SK-N-SH (cell line): Measurements from ENCODE around the gene GTPBP4. TPM values are rescaled to one million over a fixed set of nuclear protein-coding genes. Genes with fewer than 3 reads are reported as not detected.

ENCODE experiments used
- CTCF ChIA-PET: fragments of 300-600, 350-600 bp; formaldehyde crosslinking; extraction: SDS; loops from one replicate; lab custom pipeline; 2021; lab: Yijun Ruan, JAX
- POLR2A ChIA-PET: fragments of 350-600 bp; sonication (Branson Sonifier 250); formaldehyde crosslinking; extraction: SDS; loops from one replicate; lab custom pipeline; 2020; ENCODE audit warnings: antibody characterized with exemption, inconsistent platforms; lab: Yijun Ruan, JAX
- DNase-seq: peaks from one replicate; pipeline ENCODE4 v3.0.0; 2012
- H2AFZ ChIP-seq: fragments of 200-600 bp; sonication (generic); 2 replicates; pipeline ENCODE4 v1.8.1; 2016; ENCODE audit warnings: antibody characterized with exemption, mild to moderate bottlenecking, low read depth
- H3F3A ChIP-seq: fragments of 200-600 bp; sonication (generic); replicated peaks from 2 replicates; pipeline ENCODE3; 2016; ENCODE audit warnings: antibody characterized with exemption, mild to moderate bottlenecking; ENCODE audit not compliant: insufficient read depth
- H3K27ac ChIP-seq, 2 experiments: fragments of 200-500 bp in 1 of 2; fragments of 200-600 bp in 1 of 2; sonication (Bioruptor generic) in 1 of 2; sonication (generic), shearing (Covaris generic) in 1 of 2; 2 replicates each; pipeline versions ENCODE4 v1.5.1 to v1.6.1; 2014 to 2016; ENCODE audit warnings: low read depth in 2 of 2, inconsistent platforms in 1 of 2, low read length in 1 of 2, mild to moderate bottlenecking in 1 of 2, mixed read lengths in 1 of 2
- H3K27me3 ChIP-seq: fragments of 200-600 bp; sonication (generic), shearing (Covaris generic); 2 replicates; pipeline ENCODE4 v1.6.1; 2016; ENCODE audit warnings: mixed run types; ENCODE audit not compliant: insufficient read depth
- H3K36me3 ChIP-seq, 2 experiments: fragments of 200-500 bp in 1 of 2; fragments of 200-600 bp in 1 of 2; sonication (Bioruptor generic) in 1 of 2; sonication (generic) in 1 of 2; replicated peaks in 1 of 2; 2 replicates each; pipeline versions ENCODE3 to v1.5.1; 2014 to 2016; ENCODE audit warnings: low read length in 1 of 2, mild to moderate bottlenecking in 1 of 2; ENCODE audit not compliant: insufficient read depth in 2 of 2, control insufficient read depth in 1 of 2
- H3K4me1 ChIP-seq, 2 experiments: fragments of 200-500 bp in 1 of 2; fragments of 200-600 bp in 1 of 2; sonication (Bioruptor generic) in 1 of 2; sonication (generic), shearing (Covaris generic) in 1 of 2; 2 replicates each; pipeline versions ENCODE4 v1.5.1 to v1.6.1; 2014 to 2016; ENCODE audit warnings: low read depth in 1 of 2, low read length in 1 of 2, mixed run types in 1 of 2; ENCODE audit not compliant: insufficient read depth in 2 of 2, control insufficient read depth in 1 of 2
- H3K4me2 ChIP-seq: fragments of 200-600 bp; sonication (generic), shearing (Covaris generic); 2 replicates; pipeline ENCODE4 v1.6.1; 2017; ENCODE audit warnings: mixed run types
- H3K4me3 ChIP-seq, 2 experiments: fragments of 200-500 bp in 1 of 2; fragments of 200-600 bp in 1 of 2; sonication (Bioruptor generic) in 1 of 2; sonication (generic), shearing (Covaris generic) in 1 of 2; 2 replicates each; pipeline versions ENCODE4 v1.5.1 to v1.8.1; 2014 to 2016; ENCODE audit warnings: low read depth in 2 of 2, inconsistent platforms in 1 of 2, low read length in 1 of 2, mild to moderate bottlenecking in 1 of 2, mixed read lengths in 1 of 2, moderate library complexity in 1 of 2
- H3K79me2 ChIP-seq: fragments of 200-600 bp; sonication (generic); 2 replicates; pipeline ENCODE4 v1.8.1; 2017; ENCODE audit warnings: mild to moderate bottlenecking; ENCODE audit not compliant: insufficient read depth
- H3K9ac ChIP-seq: fragments of 200-600 bp; sonication (generic); 2 replicates; pipeline ENCODE4 v1.6.1; 2017; ENCODE audit warnings: mixed run types
- H3K9me2 ChIP-seq: fragments of 200-600 bp; sonication (generic); 2 replicates; pipeline ENCODE4 v1.6.1; 2017; ENCODE audit warnings: mixed run types
- H3K9me3 ChIP-seq: fragments of 200-600 bp; sonication (generic); 2 replicates; pipeline ENCODE4 v1.6.1; 2017; ENCODE audit warnings: mixed run types, mild to moderate bottlenecking, moderate library complexity
- H4K20me1 ChIP-seq: fragments of 200-600 bp; sonication (generic); 2 replicates; pipeline ENCODE4 v1.6.1; 2017; ENCODE audit warnings: mild to moderate bottlenecking, mixed run types; ENCODE audit not compliant: insufficient read depth
- FOSL2 ChIP-seq: IDR thresholded peaks from 2 replicates; pipeline ENCODE4 v1.4.0; 2012; ENCODE audit warnings: low read depth, mild to moderate bottlenecking, moderate library complexity, borderline replicate concordance
- FOXJ3 ChIP-seq: sonication (generic); formaldehyde crosslinking; IDR thresholded peaks from 2 replicates; pipeline ENCODE4 v1.5.1; 2020; ENCODE audit warnings: mild to moderate bottlenecking, missing genetic modification reagents
- JUND ChIP-seq: IDR thresholded peaks from 2 replicates; pipeline ENCODE4 v1.4.0; 2012
- MXI1 ChIP-seq: IDR thresholded peaks from 2 replicates; pipeline ENCODE4 v1.6.1; 2012; ENCODE audit warnings: mild to moderate bottlenecking, low read depth, low read length, improper control_type of control experiment
- NRF1 ChIP-seq: IDR thresholded peaks from 2 replicates; pipeline ENCODE4 v1.6.1; 2012; ENCODE audit warnings: low read depth, mild to moderate bottlenecking, low read length
- POLR2AphosphoS5 ChIP-seq: IDR thresholded peaks from 2 replicates; pipeline ENCODE4 v1.6.1; 2012; ENCODE audit warnings: low read depth, low read length
- RAD21 ChIP-seq: IDR thresholded peaks from 2 replicates; pipeline ENCODE4 v1.6.1; 2012; ENCODE audit warnings: mild to moderate bottlenecking, low read length
- RXRA ChIP-seq: IDR thresholded peaks from 2 replicates; pipeline ENCODE4 v1.4.0; 2012; ENCODE audit warnings: low read depth, mild to moderate bottlenecking, borderline replicate concordance
- TCF12 ChIP-seq: IDR thresholded peaks from 2 replicates; pipeline ENCODE4 v1.4.0; 2012
- WGBS: methylation state at CpG from one replicate; pipeline ENCODE4 v1.1.6; 2017; ENCODE audit warnings: low lambda C conversion rate; 5-methylcytosine and 5-hydroxymethylcytosine counted together
- polyA plus RNA-seq, 3 experiments: library from polyadenylated mRNA; depleted of rRNA; stranded (reverse); fragments of >200 nt; gene quantifications; 2 replicates each; pipeline ENCODE4 v1.2.3, GENCODE V29; 2012
- TF ChIP-seq, protein P1 (sequence below): fragments of 200-600 bp; sonication (generic); IDR thresholded peaks from 2 replicates; pipeline ENCODE4 v1.6.1; 2017; ENCODE audit warnings: antibody characterized with exemption, mild to moderate bottlenecking, moderate library complexity
- TF ChIP-seq, protein P2 (sequence below): fragments of 150-350 bp; IDR thresholded peaks from 2 replicates; pipeline ENCODE4 v1.6.1; 2017; ENCODE audit warnings: antibody characterized with exemption, low read length, low read depth, borderline replicate concordance
- TF ChIP-seq, protein P3 (sequence below): fragments of 150-350 bp; IDR thresholded peaks from 2 replicates; pipeline ENCODE4 v1.6.1; 2016; ENCODE audit warnings: mild to moderate bottlenecking, low read depth, low read length
- TF ChIP-seq, protein P4 (sequence below): IDR thresholded peaks from 2 replicates; pipeline ENCODE4 v1.4.0; 2012; ENCODE audit warnings: low read depth
- TF ChIP-seq, protein P5 (sequence below): IDR thresholded peaks from 2 replicates; pipeline ENCODE4 v1.4.0; 2012; ENCODE audit warnings: low read depth, borderline replicate concordance

GTPBP4 gene
- polyA plus RNA-seq, 1 of the 3 experiments (the other 2 are of a cell fraction): 36.6 TPM

DNA sequence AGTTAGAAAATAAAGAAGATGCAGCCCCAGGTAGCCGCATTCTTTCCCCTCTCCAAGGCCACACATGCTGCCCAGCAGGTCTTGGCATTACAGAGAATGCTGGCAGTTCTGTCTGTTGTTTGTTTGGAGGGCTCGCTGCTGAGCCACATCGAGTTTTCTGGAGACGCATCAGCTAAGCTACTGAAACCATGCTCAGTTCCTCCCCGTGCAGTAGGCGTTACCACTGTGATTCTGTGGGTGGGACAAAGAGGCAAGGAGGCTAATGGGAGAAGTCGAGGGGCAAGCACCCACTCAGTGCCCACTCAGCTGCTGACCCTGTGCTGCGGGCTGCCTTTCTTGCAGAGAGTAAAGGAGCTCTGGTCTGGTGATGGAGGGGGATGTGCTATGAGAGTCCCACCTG lies 15.5 kb upstream of the GTPBP4 start:
- POLR2A ChIA-PET: interaction anchor here (2.0 kb wide), 1 partner anchor 15 kb away, joined by 6 read pairs; the partner anchor contains the start of gene GTPBP4
- Histone ChIP-seq H4K20me1 (no peaks in the 10 kb centered on the region), H3K9me2 (no peaks in the 10 kb centered on the region), H3K27ac (no peak overlapping the region), H3K9me3 (no peaks in the 10 kb centered on the region), H3F3A (no peaks in the 10 kb centered on the region), H3K79me2 (no peaks in the 10 kb centered on the region), H3K9ac (no peak overlapping the region), H3K36me3 (no peaks in the 10 kb centered on the region), H3K27me3 (no peaks in the 10 kb centered on the region), H3K4me2 (no peak overlapping the region), H2AFZ (no peak overlapping the region), H3K4me1 (peaks cover 0 to 21% of the 10 kb centered on the region in 2 experiments; a peak in 3 of 4 replicates), H3K4me3 (no peak overlapping the region)
- 87% methylated on average over 8 of the region's 8 CpGs for WGBS
- TF ChIP-seq, protein P1, sequence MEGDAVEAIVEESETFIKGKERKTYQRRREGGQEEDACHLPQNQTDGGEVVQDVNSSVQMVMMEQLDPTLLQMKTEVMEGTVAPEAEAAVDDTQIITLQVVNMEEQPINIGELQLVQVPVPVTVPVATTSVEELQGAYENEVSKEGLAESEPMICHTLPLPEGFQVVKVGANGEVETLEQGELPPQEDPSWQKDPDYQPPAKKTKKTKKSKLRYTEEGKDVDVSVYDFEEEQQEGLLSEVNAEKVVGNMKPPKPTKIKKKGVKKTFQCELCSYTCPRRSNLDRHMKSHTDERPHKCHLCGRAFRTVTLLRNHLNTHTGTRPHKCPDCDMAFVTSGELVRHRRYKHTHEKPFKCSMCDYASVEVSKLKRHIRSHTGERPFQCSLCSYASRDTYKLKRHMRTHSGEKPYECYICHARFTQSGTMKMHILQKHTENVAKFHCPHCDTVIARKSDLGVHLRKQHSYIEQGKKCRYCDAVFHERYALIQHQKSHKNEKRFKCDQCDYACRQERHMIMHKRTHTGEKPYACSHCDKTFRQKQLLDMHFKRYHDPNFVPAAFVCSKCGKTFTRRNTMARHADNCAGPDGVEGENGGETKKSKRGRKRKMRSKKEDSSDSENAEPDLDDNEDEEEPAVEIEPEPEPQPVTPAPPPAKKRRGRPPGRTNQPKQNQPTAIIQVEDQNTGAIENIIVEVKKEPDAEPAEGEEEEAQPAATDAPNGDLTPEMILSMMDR: no peak
- TF ChIP-seq MXI1: no peak
- TF ChIP-seq FOXJ3 (CRISPR knock-in tag): no peak
- TF ChIP-seq, protein P2, sequence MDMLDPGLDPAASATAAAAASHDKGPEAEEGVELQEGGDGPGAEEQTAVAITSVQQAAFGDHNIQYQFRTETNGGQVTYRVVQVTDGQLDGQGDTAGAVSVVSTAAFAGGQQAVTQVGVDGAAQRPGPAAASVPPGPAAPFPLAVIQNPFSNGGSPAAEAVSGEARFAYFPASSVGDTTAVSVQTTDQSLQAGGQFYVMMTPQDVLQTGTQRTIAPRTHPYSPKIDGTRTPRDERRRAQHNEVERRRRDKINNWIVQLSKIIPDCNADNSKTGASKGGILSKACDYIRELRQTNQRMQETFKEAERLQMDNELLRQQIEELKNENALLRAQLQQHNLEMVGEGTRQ: no peak
- TF ChIP-seq, protein P3, sequence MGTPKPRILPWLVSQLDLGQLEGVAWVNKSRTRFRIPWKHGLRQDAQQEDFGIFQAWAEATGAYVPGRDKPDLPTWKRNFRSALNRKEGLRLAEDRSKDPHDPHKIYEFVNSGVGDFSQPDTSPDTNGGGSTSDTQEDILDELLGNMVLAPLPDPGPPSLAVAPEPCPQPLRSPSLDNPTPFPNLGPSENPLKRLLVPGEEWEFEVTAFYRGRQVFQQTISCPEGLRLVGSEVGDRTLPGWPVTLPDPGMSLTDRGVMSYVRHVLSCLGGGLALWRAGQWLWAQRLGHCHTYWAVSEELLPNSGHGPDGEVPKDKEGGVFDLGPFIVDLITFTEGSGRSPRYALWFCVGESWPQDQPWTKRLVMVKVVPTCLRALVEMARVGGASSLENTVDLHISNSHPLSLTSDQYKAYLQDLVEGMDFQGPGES: no peak
- TF ChIP-seq RXRA: no peak
- no peak for TF ChIP-seq JUND
- no peak for DNase-seq
- CTCF ChIA-PET: interaction anchor here (0.8 to 1.6 kb wide), 3 partner anchors 11 to 15 kb away, joined by 4 read pairs; partner anchors contain the start of gene GTPBP4

DNA sequence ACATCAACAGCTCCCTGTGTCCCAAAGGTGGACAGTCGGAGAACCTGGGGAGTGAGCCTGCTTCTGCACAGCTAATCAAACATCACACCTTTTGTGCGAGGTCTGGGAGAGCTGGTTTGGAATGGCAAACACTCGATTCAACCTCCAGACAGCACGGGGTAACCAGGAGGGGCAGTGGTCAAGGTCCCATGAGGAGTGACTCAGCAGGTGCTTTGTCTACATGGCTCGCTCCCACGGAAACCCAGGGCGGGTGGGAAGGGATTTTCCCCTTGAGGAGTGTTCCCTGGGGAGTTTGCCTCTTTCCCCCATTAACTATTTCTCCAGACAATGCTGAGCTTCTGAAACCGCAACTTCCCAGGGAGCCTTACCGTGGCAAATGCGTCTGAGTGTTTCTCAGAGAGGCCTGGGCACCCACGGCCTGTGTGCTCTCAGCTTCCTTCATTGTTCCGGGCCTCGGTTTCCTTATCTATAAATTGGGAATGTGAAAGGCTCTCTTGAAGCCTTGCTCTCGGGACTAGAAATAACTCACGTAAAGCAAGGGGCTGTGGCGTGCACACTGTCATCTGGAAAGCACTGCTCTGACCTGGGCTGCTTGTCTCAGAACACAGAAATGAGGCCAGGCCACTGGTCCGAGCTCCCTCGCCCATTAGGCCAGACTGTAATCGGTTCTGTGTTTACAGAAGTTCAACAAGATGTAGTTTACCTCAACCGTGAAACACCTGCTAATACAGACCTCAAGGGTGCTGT lies 14.0 kb upstream of the GTPBP4 start:
- H2AFZ ChIP-seq: no peak overlapping the region
- no peak for DNase-seq
- H3K4me3 ChIP-seq: no peak overlapping the region
- H3K27me3 ChIP-seq: no peaks in the 10 kb centered on the region
- CTCF ChIA-PET: interaction anchor here (1.0 to 1.6 kb wide), 4 partner anchors 11 to 16 kb away, joined by 3 to 4 read pairs (median 4); no protein-coding TSS in a partner anchor
- H4K20me1 ChIP-seq: no peaks in the 10 kb centered on the region
- H3K36me3 ChIP-seq: no peaks in the 10 kb centered on the region
- no peaks in the 10 kb centered on the region for H3K79me2 ChIP-seq
- peaks cover 0 to 21% of the 10 kb centered on the region in 2 experiments; a peak in 3 of 4 replicates for H3K4me1 ChIP-seq
- POLR2A ChIA-PET: interaction anchor here (0.5 to 2.0 kb wide), 2 partner anchors 13 to 717 kb away, joined by 3 to 6 read pairs; partner anchors contain the start of gene GTPBP4
- WGBS: 87% methylated on average over 20 of the region's 20 CpGs
- H3K9me3 ChIP-seq: peaks cover 8% of the 10 kb centered on the region
- no peak overlapping the region for H3K27ac ChIP-seq
- H3K4me2 ChIP-seq: no peak overlapping the region
- peaks cover 12% of the 10 kb centered on the region for H3F3A ChIP-seq
- no peak overlapping the region for H3K9ac ChIP-seq
- H3K9me2 ChIP-seq: no peaks in the 10 kb centered on the region
- TF ChIP-seq, protein P4, sequence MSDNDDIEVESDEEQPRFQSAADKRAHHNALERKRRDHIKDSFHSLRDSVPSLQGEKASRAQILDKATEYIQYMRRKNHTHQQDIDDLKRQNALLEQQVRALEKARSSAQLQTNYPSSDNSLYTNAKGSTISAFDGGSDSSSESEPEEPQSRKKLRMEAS: no peak
- TF ChIP-seq TCF12 (no peak), RAD21 (no peak), NRF1 (no peak), FOXJ3 (CRISPR knock-in tag) (no peak), JUND (no peak), FOSL2 (no peak), POLR2AphosphoS5 (no peak), RXRA (no peak)
- TF ChIP-seq, protein P5, sequence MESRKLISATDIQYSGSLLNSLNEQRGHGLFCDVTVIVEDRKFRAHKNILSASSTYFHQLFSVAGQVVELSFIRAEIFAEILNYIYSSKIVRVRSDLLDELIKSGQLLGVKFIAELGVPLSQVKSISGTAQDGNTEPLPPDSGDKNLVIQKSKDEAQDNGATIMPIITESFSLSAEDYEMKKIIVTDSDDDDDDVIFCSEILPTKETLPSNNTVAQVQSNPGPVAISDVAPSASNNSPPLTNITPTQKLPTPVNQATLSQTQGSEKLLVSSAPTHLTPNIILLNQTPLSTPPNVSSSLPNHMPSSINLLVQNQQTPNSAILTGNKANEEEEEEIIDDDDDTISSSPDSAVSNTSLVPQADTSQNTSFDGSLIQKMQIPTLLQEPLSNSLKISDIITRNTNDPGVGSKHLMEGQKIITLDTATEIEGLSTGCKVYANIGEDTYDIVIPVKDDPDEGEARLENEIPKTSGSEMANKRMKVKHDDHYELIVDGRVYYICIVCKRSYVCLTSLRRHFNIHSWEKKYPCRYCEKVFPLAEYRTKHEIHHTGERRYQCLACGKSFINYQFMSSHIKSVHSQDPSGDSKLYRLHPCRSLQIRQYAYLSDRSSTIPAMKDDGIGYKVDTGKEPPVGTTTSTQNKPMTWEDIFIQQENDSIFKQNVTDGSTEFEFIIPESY: no peak
- TF ChIP-seq, protein P3: no peak
- TF ChIP-seq, protein P1: no peak
